ENCODE measurements around the gene OTUD5.

The OTUD5 gene

DNA sequence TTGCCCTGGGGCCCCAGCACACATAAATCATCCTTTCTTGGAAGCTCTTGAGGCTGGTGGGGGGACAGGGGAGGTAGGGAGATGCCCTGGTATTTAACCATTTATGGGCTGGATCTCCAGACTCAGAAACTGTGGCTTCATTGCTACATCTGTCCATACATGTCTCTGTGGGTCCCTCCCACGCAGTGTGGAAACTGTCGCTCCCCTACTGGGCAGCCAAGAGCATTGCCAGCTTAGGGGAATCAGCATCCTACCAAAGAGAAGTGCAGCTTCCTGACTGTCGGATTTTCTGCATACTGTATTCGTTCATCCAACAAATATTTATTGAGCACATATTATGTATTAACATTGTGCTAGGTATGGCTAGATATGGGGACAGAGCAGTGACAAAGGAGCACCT lies 41.0 kb upstream of the OTUD5 start:
- no peak overlapping the region for H3K4me3 ChIP-seq (replicated peaks; ENCODE audit: low read depth, low read length)
- TF ChIP-seq, protein P1, sequence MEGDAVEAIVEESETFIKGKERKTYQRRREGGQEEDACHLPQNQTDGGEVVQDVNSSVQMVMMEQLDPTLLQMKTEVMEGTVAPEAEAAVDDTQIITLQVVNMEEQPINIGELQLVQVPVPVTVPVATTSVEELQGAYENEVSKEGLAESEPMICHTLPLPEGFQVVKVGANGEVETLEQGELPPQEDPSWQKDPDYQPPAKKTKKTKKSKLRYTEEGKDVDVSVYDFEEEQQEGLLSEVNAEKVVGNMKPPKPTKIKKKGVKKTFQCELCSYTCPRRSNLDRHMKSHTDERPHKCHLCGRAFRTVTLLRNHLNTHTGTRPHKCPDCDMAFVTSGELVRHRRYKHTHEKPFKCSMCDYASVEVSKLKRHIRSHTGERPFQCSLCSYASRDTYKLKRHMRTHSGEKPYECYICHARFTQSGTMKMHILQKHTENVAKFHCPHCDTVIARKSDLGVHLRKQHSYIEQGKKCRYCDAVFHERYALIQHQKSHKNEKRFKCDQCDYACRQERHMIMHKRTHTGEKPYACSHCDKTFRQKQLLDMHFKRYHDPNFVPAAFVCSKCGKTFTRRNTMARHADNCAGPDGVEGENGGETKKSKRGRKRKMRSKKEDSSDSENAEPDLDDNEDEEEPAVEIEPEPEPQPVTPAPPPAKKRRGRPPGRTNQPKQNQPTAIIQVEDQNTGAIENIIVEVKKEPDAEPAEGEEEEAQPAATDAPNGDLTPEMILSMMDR (IDR thresholded peaks at IDR 0.05; ENCODE audit: low read depth, low read length, missing control alignments), result no peak
- DNase-seq (ENCODE audit: extremely low read depth, low read depth), result no peak

GRCh38 chrX:48997865-48998264 lies 40.5 kb upstream of the OTUD5 start:
- no peak for DNase-seq (ENCODE audit: extremely low read depth, low read depth)
- TF ChIP-seq, protein P1 (IDR thresholded peaks at IDR 0.05; ENCODE audit: low read depth, low read length, missing control alignments), result no peak
- H3K4me3 ChIP-seq (replicated peaks; ENCODE audit: low read depth, low read length), result no peak overlapping the region

DNA sequence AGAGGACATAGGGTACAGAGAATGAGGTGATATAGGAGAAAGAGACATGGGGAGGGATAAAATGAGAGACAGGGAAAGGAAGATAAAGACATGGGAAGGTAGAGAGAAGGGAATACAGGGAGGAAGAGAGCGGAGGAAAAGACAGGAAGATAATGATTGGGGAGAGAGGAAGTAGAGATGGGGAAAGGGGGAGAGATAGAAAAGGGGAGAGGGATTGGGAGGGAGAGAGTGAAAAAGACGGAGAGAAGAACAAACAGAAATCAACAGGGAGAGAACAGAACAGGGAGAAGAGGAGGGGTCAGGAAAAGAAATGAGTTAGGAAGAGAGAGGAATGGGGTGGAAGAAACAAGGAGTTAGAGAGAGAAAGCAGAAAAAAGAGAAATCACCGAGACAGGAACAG lies 40.0 kb upstream of the OTUD5 start:
- TF ChIP-seq, protein P1 (IDR thresholded peaks at IDR 0.05; ENCODE audit: low read depth, low read length, missing control alignments), result no peak
- DNase-seq (ENCODE audit: extremely low read depth, low read depth), result no peak
- H3K4me3 ChIP-seq (replicated peaks; ENCODE audit: low read depth, low read length), result no peak overlapping the region

- no peak overlapping the region for H3K4me3 ChIP-seq (replicated peaks; ENCODE audit: low read depth, low read length)
- TF ChIP-seq, protein P1 (IDR thresholded peaks at IDR 0.05; ENCODE audit: low read depth, low read length, missing control alignments), result no peak
- no peak for DNase-seq (ENCODE audit: extremely low read depth, low read depth)
Measured at GRCh38 chrX:48996969-48997368, 39.6 kb upstream of the OTUD5 start.

- TF ChIP-seq, protein P1 (IDR thresholded peaks at IDR 0.05; ENCODE audit: low read depth, low read length, missing control alignments), result no peak
- no peak overlapping the region for H3K4me3 ChIP-seq (replicated peaks; ENCODE audit: low read depth, low read length)
- DNase-seq (ENCODE audit: extremely low read depth, low read depth), result no peak
Measured at GRCh38 chrX:48992341-48992740, 34.9 kb upstream of the OTUD5 start.

DNA sequence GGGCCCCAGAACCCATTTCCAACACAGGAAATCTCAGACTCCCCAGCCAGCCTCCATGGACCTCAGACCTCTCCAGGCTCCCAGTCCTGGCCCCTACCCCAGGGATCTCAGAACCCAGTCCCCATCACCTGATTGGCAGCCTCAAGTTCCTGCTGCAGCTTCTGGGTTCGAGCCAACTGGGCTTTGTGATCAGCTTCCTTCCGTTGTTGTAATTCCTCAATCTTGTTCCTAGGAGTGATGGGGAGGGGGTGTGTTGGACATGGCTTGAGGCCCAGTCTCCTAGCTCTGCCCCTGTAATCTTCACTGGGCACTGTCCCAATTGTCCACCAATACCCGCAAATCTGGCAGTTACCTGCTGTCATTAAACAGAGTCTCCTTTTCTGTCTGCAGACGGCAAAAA lies 32.1 kb upstream of the OTUD5 start:
- H3K4me3 ChIP-seq (replicated peaks; ENCODE audit: low read depth, low read length), result no peak overlapping the region
- TF ChIP-seq, protein P1 (IDR thresholded peaks at IDR 0.05; ENCODE audit: low read depth, low read length, missing control alignments), result no peak
- no peak for DNase-seq (ENCODE audit: extremely low read depth, low read depth)

GRCh38 chrX:48983896-48984295 lies 26.5 kb upstream of the OTUD5 start:
- no peak for DNase-seq (ENCODE audit: extremely low read depth, low read depth)
- TF ChIP-seq, protein P1 (IDR thresholded peaks at IDR 0.05; ENCODE audit: low read depth, low read length, missing control alignments), result no peak
- H3K4me3 ChIP-seq (replicated peaks; ENCODE audit: low read depth, low read length), result no peak overlapping the region

Measured in HFF-Myc (cell line).